Adipocyte (in vitro differentiated cells): ENCODE results near the gene SLC25A47.

Experiments used
- DNase-seq: peaks from one replicate; pipeline ENCODE4 v3.0.0-alpha.2; 2015; ENCODE audit warnings: low read depth
- H3K27me3 ChIP-seq: replicated peaks from 2 replicates; pipeline ENCODE4 v1.7.0; 2013; ENCODE audit warnings: mild to moderate bottlenecking, low read length, moderate library complexity; ENCODE audit not compliant: control insufficient read depth, insufficient read depth
- H3K36me3 ChIP-seq: 2 replicates; pipeline ENCODE4 v1.7.0; 2013; ENCODE audit warnings: low read length, mild to moderate bottlenecking, moderate library complexity; ENCODE audit not compliant: control insufficient read depth, insufficient read depth, severe bottlenecking
- H3K4me1 ChIP-seq: 2 replicates; pipeline ENCODE4 v1.7.0; 2013; ENCODE audit warnings: mild to moderate bottlenecking, low read length, moderate library complexity; ENCODE audit not compliant: control insufficient read depth, insufficient read depth
- H3K4me3 ChIP-seq: 2 replicates; pipeline ENCODE4 v1.7.0; 2013; ENCODE audit warnings: mild to moderate bottlenecking, low read length, moderate library complexity
- H3K9ac ChIP-seq: 2 replicates; pipeline ENCODE4 v1.7.0; 2013; ENCODE audit warnings: mild to moderate bottlenecking, low read length, moderate library complexity
- H3K9me3 ChIP-seq: 2 replicates; pipeline ENCODE4 v1.7.0; 2013; ENCODE audit warnings: mild to moderate bottlenecking, low read length, moderate library complexity; ENCODE audit not compliant: control insufficient read depth

SLC25A47 gene

GRCh38 chr14:100362311-100362927, 39.3 kb downstream of the SLC25A47 start:
- H3K9ac ChIP-seq = no peak overlapping the region
- peaks cover 93% of the 10 kb centered on the region for H3K36me3 ChIP-seq
- H3K4me1 ChIP-seq = peaks cover 17% of the 10 kb centered on the region
- H3K27me3 ChIP-seq = no peaks in the 10 kb centered on the region
- H3K9me3 ChIP-seq = no peaks in the 10 kb centered on the region
- DNase-seq = peak; percentile 48
- no peak overlapping the region for H3K4me3 ChIP-seq

- no peak for DNase-seq
- H3K4me3 ChIP-seq = no peak overlapping the region
- H3K9ac ChIP-seq = no peak overlapping the region
- peaks cover 94% of the 10 kb centered on the region for H3K36me3 ChIP-seq
- peaks cover 17% of the 10 kb centered on the region for H3K4me1 ChIP-seq
- H3K27me3 ChIP-seq = no peaks in the 10 kb centered on the region
- H3K9me3 ChIP-seq = no peaks in the 10 kb centered on the region
Measured at GRCh38 chr14:100363053-100363452, 39.9 kb downstream of the SLC25A47 start.

DNA sequence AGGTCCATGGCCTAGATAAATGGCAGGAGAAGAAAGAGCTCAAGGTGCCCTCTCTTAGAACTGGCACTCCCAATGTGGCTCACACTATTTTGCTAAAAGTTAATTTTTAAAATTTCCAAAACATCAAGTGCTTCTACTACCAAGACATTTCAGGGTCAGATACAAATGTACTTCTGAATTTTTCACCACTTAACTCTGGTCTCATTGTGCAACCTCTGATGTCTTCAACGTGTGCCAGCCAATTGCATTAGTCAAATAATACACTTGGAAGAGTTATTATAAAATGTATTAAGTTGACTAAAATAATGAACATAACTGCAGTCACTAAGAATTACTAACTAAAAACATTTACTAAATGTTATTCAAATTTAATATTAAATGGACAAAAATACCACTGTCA, 41.3 kb downstream of the SLC25A47 start:
- no peaks in the 10 kb centered on the region for H3K9me3 ChIP-seq
- H3K4me1 ChIP-seq = peaks cover 17% of the 10 kb centered on the region
- no peak overlapping the region for H3K9ac ChIP-seq
- no peak overlapping the region for H3K4me3 ChIP-seq
- peak; percentile 52 for DNase-seq
- H3K36me3 ChIP-seq = peaks cover 95% of the 10 kb centered on the region
- H3K27me3 ChIP-seq = no peaks in the 10 kb centered on the region

DNA sequence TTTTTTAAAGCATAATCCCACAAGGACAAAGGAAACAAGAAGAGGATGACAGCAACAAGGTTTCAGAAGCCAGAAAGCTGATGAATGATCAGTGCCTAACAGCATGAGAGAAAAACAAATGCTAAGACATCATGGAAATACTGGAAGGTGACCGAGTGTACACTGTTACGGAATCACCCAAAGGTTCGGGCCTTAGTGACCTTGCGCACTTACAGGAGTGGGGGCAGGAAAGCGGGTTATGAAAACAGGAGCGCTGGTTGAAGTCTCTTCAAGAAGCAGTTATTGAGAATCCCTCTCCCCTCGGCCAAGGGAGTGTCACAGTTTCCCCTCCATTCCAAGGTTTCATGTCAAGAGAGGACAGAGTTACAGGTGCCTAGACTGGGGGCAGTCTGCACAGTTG, 42.6 kb downstream of the SLC25A47 start:
- Histone ChIP-seq H3K9me3 (no peaks in the 10 kb centered on the region), H3K4me1 (peaks cover 17% of the 10 kb centered on the region), H3K9ac (no peak overlapping the region), H3K36me3 (peaks cover 87% of the 10 kb centered on the region), H3K27me3 (no peaks in the 10 kb centered on the region), H3K4me3 (no peak overlapping the region)
- DNase-seq = no peak

DNA sequence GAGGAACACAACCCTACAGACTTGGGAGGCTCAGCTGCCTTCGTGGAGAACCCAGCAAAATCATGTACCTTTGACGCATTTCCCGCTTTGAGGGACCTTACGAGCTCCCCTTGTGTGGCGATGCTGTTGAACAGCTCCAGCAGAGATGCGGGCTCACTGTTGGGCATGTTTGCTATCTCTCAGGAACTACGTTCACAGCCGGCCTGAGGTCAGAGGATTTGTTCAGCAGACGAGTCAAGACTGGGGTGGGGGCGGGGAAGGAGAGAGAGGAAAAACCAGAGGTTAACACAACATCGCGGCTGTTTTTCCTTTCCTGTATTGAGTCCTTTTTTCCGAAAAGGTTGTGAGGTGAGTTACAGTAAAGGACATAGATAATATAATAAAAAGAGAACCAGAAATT, 45.9 kb downstream of the SLC25A47 start:
- H3K36me3 ChIP-seq = peaks cover 64% of the 10 kb centered on the region
- H3K9ac ChIP-seq = no peak overlapping the region
- DNase-seq = no peak
- peaks cover 25% of the 10 kb centered on the region for H3K4me1 ChIP-seq
- H3K27me3 ChIP-seq = no peaks in the 10 kb centered on the region
- H3K4me3 ChIP-seq = no peak overlapping the region
- H3K9me3 ChIP-seq = no peaks in the 10 kb centered on the region

DNA sequence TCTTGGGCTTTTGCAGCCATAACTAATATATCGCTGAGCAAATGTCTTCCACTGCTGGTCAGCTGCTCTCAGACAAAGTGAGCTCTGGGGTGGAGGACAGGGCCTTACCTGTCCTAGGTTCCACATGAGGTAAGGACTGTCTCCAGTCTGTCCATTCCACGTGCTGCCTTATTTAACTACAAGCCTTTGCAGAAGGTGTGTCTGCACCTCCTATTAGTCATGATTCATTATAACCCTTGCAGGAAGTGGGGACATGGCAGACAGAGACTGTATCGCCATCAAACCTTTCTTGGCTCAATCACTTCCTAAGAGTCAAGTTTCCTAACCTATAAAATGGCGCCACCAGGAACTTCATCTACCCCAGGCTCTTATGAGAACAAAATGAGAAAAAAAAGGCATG, 46.9 kb downstream of the SLC25A47 start:
- Histone ChIP-seq H3K4me1 (peaks cover 26% of the 10 kb centered on the region), H3K27me3 (no peaks in the 10 kb centered on the region), H3K9ac (no peak overlapping the region), H3K4me3 (no peak overlapping the region), H3K9me3 (no peaks in the 10 kb centered on the region), H3K36me3 (peaks cover 55% of the 10 kb centered on the region)
- DNase-seq = no peak

DNA sequence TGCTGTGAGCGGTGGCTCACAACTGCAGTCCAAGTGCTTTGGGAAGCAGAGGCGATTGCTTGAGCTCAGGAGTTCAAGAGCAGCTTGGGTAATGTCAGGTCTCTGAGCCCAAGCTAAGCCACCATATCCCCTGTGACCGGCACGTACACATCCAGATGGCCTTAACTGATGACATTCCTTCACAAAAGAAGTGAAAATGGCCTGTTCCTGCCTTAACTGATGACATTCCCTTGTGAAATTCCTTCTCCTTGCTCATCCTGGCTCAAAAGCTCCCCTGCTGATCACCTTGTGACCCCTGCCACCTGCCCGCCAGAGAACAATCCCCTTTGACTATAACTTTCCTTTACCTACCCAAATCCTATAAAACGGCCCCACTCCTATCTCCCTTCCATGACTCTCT, 48.6 kb downstream of the SLC25A47 start:
- Histone ChIP-seq H3K9ac (no peak overlapping the region), H3K9me3 (no peaks in the 10 kb centered on the region), H3K4me3 (no peak overlapping the region), H3K4me1 (peaks cover 31% of the 10 kb centered on the region), H3K27me3 (no peaks in the 10 kb centered on the region), H3K36me3 (peaks cover 39% of the 10 kb centered on the region)
- no peak for DNase-seq

DNA sequence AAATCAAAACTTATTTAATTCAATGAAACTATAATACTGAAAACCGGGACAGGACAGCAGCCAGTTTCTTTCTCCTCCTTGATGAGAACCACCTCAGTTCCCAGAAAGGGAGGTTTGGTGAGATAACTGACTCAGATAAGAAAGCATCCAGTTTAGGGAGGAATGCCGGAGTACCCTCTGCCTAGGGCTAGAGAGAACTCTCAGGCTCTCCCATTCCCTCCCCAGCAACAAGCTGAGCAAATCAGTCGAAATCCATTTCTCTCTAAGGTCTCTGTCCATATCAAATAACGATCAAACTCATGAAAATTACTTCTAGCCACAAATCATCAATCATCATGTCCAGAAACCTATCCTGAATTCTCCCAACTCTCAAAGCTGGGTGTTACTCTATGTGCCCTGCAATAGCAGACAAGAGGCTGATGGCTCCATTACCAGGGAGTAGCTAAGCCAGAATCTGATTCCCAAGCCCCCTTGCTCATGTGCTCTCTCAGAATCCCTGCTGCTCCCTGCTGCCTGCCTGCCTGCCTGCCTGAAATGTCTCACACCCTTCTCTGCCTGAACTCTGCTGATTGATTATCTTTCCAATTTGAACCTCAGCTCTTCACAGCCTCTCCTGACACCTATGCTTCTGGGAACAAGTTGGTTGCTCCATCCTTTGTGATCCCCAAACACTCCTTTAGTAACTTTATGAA, 49.4 kb downstream of the SLC25A47 start:
- peak overlapping the region; percentile 29 for H3K9ac ChIP-seq
- H3K36me3 ChIP-seq = peaks cover 32% of the 10 kb centered on the region
- DNase-seq = no peak
- H3K9me3 ChIP-seq = no peaks in the 10 kb centered on the region
- peaks cover 34% of the 10 kb centered on the region for H3K4me1 ChIP-seq
- H3K4me3 ChIP-seq = peak overlapping the region; percentile 96
- no peaks in the 10 kb centered on the region for H3K27me3 ChIP-seq

GRCh38 chr14:100374270-100374669, 51.1 kb downstream of the SLC25A47 start:
- no peak for DNase-seq
- H3K9me3 ChIP-seq = no peaks in the 10 kb centered on the region
- no peaks in the 10 kb centered on the region for H3K27me3 ChIP-seq
- H3K4me3 ChIP-seq = peak overlapping the region; percentile 96
- H3K9ac ChIP-seq = peak overlapping the region; percentile 99
- peaks cover 34% of the 10 kb centered on the region for H3K4me1 ChIP-seq
- peaks cover 15% of the 10 kb centered on the region for H3K36me3 ChIP-seq

DNA sequence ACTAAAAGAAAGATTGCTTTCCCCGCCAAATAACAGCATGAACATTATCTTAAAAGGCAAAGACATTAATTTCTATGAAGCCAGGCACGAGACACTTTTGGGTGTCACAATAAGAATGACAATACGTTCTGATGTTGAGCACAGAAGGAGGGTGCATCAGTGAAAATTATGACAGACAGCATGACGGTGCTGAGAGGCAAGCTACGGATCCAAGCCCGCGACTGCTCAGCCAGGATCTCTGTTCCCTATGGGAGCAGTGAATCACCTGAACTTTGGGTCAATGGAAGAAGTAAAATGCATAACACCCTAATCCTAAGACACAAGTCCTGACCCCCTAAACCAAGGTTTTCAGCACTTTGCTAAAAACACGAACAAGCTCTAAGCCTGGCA, 51.7 kb downstream of the SLC25A47 start:
- Histone ChIP-seq H3K9me3 (no peaks in the 10 kb centered on the region), H3K9ac (peak overlapping the region; percentile 99), H3K4me1 (peaks cover 34% of the 10 kb centered on the region), H3K36me3 (peaks cover 12% of the 10 kb centered on the region), H3K4me3 (peak overlapping the region; percentile 96), H3K27me3 (no peaks in the 10 kb centered on the region)
- DNase-seq = no peak

DNA sequence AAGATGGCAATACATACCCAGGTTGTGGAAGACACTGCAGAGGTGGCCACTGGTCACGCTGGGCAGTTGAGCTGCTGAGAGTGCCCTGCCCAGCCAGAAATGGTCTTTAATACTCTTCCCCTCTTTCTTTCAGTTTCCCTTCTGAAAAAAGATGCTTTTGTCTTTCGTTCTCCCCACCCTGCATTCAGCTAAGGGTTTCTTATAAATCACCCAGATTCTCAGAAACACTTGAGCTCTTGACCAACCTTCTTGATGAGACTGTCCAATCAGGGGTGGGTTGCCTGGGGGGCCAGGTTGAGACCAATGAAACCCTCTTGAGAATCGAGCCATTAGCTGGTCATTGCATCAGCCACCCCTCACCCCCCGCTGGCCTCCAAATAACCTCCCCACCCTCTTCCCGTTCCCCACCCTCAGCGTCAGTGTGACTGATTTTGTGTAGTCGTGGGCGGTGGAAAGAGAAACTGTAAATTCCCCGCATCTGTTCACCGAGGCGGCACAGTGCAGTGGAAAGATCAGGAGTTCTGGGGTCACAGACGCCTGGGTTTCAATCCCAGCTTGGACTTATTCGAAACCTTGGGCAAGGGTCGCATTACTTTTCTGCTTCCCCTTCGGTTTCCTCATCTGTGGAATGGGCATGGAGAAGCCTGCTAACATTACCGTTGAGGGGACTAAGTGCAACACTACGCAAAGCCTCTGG, 52.3 kb downstream of the SLC25A47 start:
- Histone ChIP-seq H3K9me3 (no peaks in the 10 kb centered on the region), H3K36me3 (peaks cover 8% of the 10 kb centered on the region), H3K9ac (peak overlapping the region; percentile 99), H3K4me3 (peak overlapping the region; percentile 96), H3K27me3 (no peaks in the 10 kb centered on the region), H3K4me1 (peaks cover 34% of the 10 kb centered on the region)
- peak; percentile 99 for DNase-seq
